Measurements from ENCODE around the gene C8G. TPM values are rescaled to one million over a fixed set of nuclear protein-coding genes. Genes with fewer than 3 reads are reported as not detected.

Gene C8G
- total and polyA plus RNA-seq, 2 of the 4 experiments (the other 2 are of a cell fraction), result 0.80 TPM; not detected in 1

GRCh38 chr9:136917902-136918301 is 27.1 kb upstream of the C8G start:
- no peak overlapping the region for H2BK15ac ChIP-seq (ENCODE audit: low read depth, low read length)
- in situ Hi-C loops (cut with MboI; ENCODE audit: low sequenced_read_pairs), result no loop called here

More at GRCh38 chr9:136917902-136918301, 27.1 kb upstream of the C8G start:
- Histone ChIP-seq H3K4me1 (ENCODE audit: control insufficient read depth, insufficient read depth, low read length) (no peaks in the 10 kb centered on the region), H4K20me1 (ENCODE audit: insufficient read depth, low read length) (peaks cover 5% of the 10 kb centered on the region), H2AK5ac (ENCODE audit: low read depth, low read length) (no peak overlapping the region), H3K9me3 (ENCODE audit: control insufficient read depth, insufficient read depth, low read length) (no peaks in the 10 kb centered on the region), H3K18ac (ENCODE audit: low read depth, low read length) (no peak overlapping the region), H3K9me1 (ENCODE audit: insufficient read depth, low read length) (no peaks in the 10 kb centered on the region), H3K36me3 (ENCODE audit: control insufficient read depth, insufficient read depth, low read length) (peaks cover 35% of the 10 kb centered on the region), H2AFZ (replicated peaks; ENCODE audit: low read length, poor library complexity) (no peak overlapping the region), H3K4me2 (ENCODE audit: low read depth, low read length) (no peak overlapping the region), H3K56ac (ENCODE audit: extremely low read depth, insufficient read depth, low read length) (no peak overlapping the region), H3K27me3 (ENCODE audit: control insufficient read depth, insufficient read depth, low read length) (no peaks in the 10 kb centered on the region), H3K4ac (ENCODE audit: low read depth, low read length) (no peak overlapping the region), H2BK5ac (ENCODE audit: low read depth, low read length, poor library complexity, severe bottlenecking) (no peak overlapping the region), H3K79me1 (ENCODE audit: low read depth in 1 of 2, low read length in 2 of 2) (peaks cover 6 to 20% of the 10 kb centered on the region in 2 experiments; a peak in 3 of 4 replicates), H4K5ac (ENCODE audit: low read depth, low read length) (no peak overlapping the region), H2AK9ac (replicated peaks; ENCODE audit: low read depth, low read length, poor library complexity) (no peak overlapping the region), H3K27ac (ENCODE audit: insufficient read depth, low read length) (no peak overlapping the region), H2BK120ac (ENCODE audit: low read depth, low read length) (no peak overlapping the region), H4K91ac (ENCODE audit: insufficient read depth, low read depth, low read length) (no peak overlapping the region), H2BK20ac (ENCODE audit: low read depth, low read length) (no peak overlapping the region), H3K14ac (replicated peaks; ENCODE audit: low read depth, low read length) (no peak overlapping the region), H3K23ac (ENCODE audit: low read depth, low read length) (no peak overlapping the region), H4K8ac (ENCODE audit: low read depth in 2 of 2, low read length in 2 of 2) (no peak overlapping the region), H3K9ac (ENCODE audit: low read depth, low read length) (no peak overlapping the region), H3K4me3 (ENCODE audit: insufficient read depth, low read depth, low read length) (no peak overlapping the region)
- intact Hi-C loops (cut with micrococcal nuclease) (no loop called here), dilution Hi-C loops (cut with HindIII; ENCODE audit: low sequenced_read_pairs, unreplicated experiment) (no loop called here)
- no CpG with 5 or more reads among the region's 11 CpGs for WGBS, 2 experiments (ENCODE audit: extremely low coverage in 2 of 2, insufficient read length in 1 of 2)
- CTCF ChIA-PET, result no interaction called here
- no peak for TF ChIP-seq USF2 (IDR thresholded peaks at IDR 0.05; ENCODE audit: low read depth, low read length)
- TF ChIP-seq CHD1 (IDR thresholded peaks at IDR 0.05; ENCODE audit: low read depth, low read length), result no peak
- no peak for TF ChIP-seq CEBPB (IDR thresholded peaks at IDR 0.05; ENCODE audit: low read depth, low read length)
- TF ChIP-seq RFX5 (IDR thresholded peaks at IDR 0.05; ENCODE audit: low read depth, low read length), result no peak
- no peak for TF ChIP-seq FOS (IDR thresholded peaks at IDR 0.05; ENCODE audit: low read depth, low read length)
- no peak for TF ChIP-seq POLR2A (IDR thresholded peaks at IDR 0.05; ENCODE audit: low read depth, low read length)
- no peak for TF ChIP-seq SMC3 (IDR thresholded peaks at IDR 0.05; ENCODE audit: low read depth, low read length)
- no peak for TF ChIP-seq MXI1 (IDR thresholded peaks at IDR 0.05; ENCODE audit: borderline replicate concordance, low read depth, low read length)
- TF ChIP-seq, protein P1, sequence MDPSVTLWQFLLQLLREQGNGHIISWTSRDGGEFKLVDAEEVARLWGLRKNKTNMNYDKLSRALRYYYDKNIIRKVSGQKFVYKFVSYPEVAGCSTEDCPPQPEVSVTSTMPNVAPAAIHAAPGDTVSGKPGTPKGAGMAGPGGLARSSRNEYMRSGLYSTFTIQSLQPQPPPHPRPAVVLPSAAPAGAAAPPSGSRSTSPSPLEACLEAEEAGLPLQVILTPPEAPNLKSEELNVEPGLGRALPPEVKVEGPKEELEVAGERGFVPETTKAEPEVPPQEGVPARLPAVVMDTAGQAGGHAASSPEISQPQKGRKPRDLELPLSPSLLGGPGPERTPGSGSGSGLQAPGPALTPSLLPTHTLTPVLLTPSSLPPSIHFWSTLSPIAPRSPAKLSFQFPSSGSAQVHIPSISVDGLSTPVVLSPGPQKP (IDR thresholded peaks at IDR 0.05; ENCODE audit: borderline replicate concordance, low read depth, low read length), result no peak
- no peak for TF ChIP-seq NFE2L2 (IDR thresholded peaks at IDR 0.05; ENCODE audit: low read depth, low read length)
- no peak for TF ChIP-seq RCOR1 (IDR thresholded peaks at IDR 0.05; ENCODE audit: insufficient replicate concordance, low read length)
- no peak for TF ChIP-seq MAZ (IDR thresholded peaks at IDR 0.05; ENCODE audit: borderline replicate concordance, low read depth, low read length)
- no peak for TF ChIP-seq RAD21 (IDR thresholded peaks at IDR 0.05; ENCODE audit: low read length)
- TF ChIP-seq BHLHE40 (IDR thresholded peaks at IDR 0.05; ENCODE audit: low read depth, low read length), result no peak
- no peak for TF ChIP-seq CTCF (conservative IDR thresholded peaks at IDR 0.05; ENCODE audit: low read depth, low read length)
- TF ChIP-seq MAFK (IDR thresholded peaks at IDR 0.05; ENCODE audit: low read depth, low read length), result no peak
- BruUV-seq (replicated peaks), result no TSS peak
- no peak for DNase-seq
- no peak for ATAC-seq (ENCODE audit: low read depth)
- POLR2A ChIA-PET (ENCODE audit: unreplicated experiment), result no interaction called here

Data from IMR-90 (cell line).